Cardiac muscle cell (in vitro differentiated cells and primary cell): Measurements from ENCODE around the gene BID. TPM values are rescaled to one million over a fixed set of nuclear protein-coding genes. Genes with fewer than 3 reads are reported as not detected.

Experiments
- DNase-seq, 2 donors: peaks; one replicate each; pipeline versions ENCODE4 v3.0.0 to v3.0.0-alpha.2; 2010 to 2017; ENCODE audit warnings: low read depth in 1 of 2, low spot score in 1 of 2
- H3K27ac ChIP-seq: fragments of 200-600 bp; sonication (generic); 2 replicates; pipeline ENCODE4 v1.5.1; 2016
- H3K27me3 ChIP-seq: fragments of 200-600 bp; sonication (generic); 2 replicates; pipeline ENCODE4 v1.6.0; 2016; ENCODE audit warnings: control low read depth
- H3K36me3 ChIP-seq: fragments of 200-600 bp; sonication (generic); 2 replicates; pipeline ENCODE4 v1.5.1; 2016; ENCODE audit warnings: control low read depth
- H3K4me1 ChIP-seq: fragments of 200-600 bp; sonication (generic); 2 replicates; pipeline ENCODE4 v1.8.1; 2017; ENCODE audit warnings: low read depth, mild to moderate bottlenecking, mixed run types
- H3K4me3 ChIP-seq: fragments of 200-600 bp; sonication (generic); 2 replicates; pipeline ENCODE4 v1.5.1; 2016; ENCODE audit warnings: mild to moderate bottlenecking
- H3K9me3 ChIP-seq: fragments of 200-600 bp; sonication (generic); 2 replicates; pipeline ENCODE4 v1.5.1; 2017; ENCODE audit warnings: low read depth, mild to moderate bottlenecking, control low read depth
- CTCF ChIP-seq: IDR thresholded peaks from 2 replicates; pipeline ENCODE4 v1.5.1; 2012; ENCODE audit warnings: low read depth, mild to moderate bottlenecking, low read length
- polyA plus RNA-seq: library from polyadenylated mRNA; unstranded; fragments of >200 nt; fragmentation: Nextera tagmentation; extraction: Ambion mirVana; gene quantifications from 2 replicates; pipeline ENCODE4 v1.2.1, GENCODE V29; 2016
- total RNA-seq: library from RNA; depleted of rRNA; stranded (reverse); fragments of >200 nt; gene quantifications from 2 replicates; pipeline ENCODE4 v1.2.3, GENCODE V29; 2016

The BID gene
- total and polyA plus RNA-seq, 2 experiments from 2014 or later, result 30.8 to 57.7 TPM

- no peak for DNase-seq
- Histone ChIP-seq H3K27ac (peak overlapping the region; percentile 11), H3K27me3 (no peaks in the 10 kb centered on the region), H3K9me3 (no peaks in the 10 kb centered on the region), H3K4me3 (no peak overlapping the region), H3K4me1 (peaks cover 21% of the 10 kb centered on the region), H3K36me3 (peaks cover 4% of the 10 kb centered on the region)
- TF ChIP-seq CTCF, result no peak
Observed at GRCh38 chr22:17695986-17696385, 78.3 kb downstream of the BID start.

GRCh38 chr22:17694752-17695151, 79.5 kb downstream of the BID start:
- Histone ChIP-seq H3K4me3 (no peak overlapping the region), H3K4me1 (peaks cover 21% of the 10 kb centered on the region), H3K27ac (peak overlapping the region; percentile 9), H3K36me3 (peaks cover 7% of the 10 kb centered on the region), H3K27me3 (no peaks in the 10 kb centered on the region), H3K9me3 (no peaks in the 10 kb centered on the region)
- DNase-seq, result no peak
- TF ChIP-seq CTCF, result no peak

- Histone ChIP-seq H3K9me3 (no peaks in the 10 kb centered on the region), H3K4me1 (peaks cover 21% of the 10 kb centered on the region), H3K36me3 (peaks cover 7% of the 10 kb centered on the region), H3K4me3 (no peak overlapping the region), H3K27ac (peak overlapping the region; percentile 35), H3K27me3 (no peaks in the 10 kb centered on the region)
- no peak for TF ChIP-seq CTCF
- DNase-seq, result peak in 1 of 2 donors; percentile 52
Observed at GRCh38 chr22:17694193-17694592, 80.1 kb downstream of the BID start.

GRCh38 chr22:17692841-17693240, 81.4 kb downstream of the BID start:
- Histone ChIP-seq H3K9me3 (no peaks in the 10 kb centered on the region), H3K36me3 (peaks cover 7% of the 10 kb centered on the region), H3K27me3 (no peaks in the 10 kb centered on the region), H3K27ac (peak overlapping the region; percentile 77), H3K4me3 (no peak overlapping the region), H3K4me1 (peaks cover 21% of the 10 kb centered on the region)
- DNase-seq, result no peak
- TF ChIP-seq CTCF, result no peak

GRCh38 chr22:17684245-17684644, 90.0 kb downstream of the BID start:
- H3K27ac ChIP-seq, result no peak overlapping the region
- H3K4me1 ChIP-seq, result no peaks in the 10 kb centered on the region
- no peak for DNase-seq
- H3K4me3 ChIP-seq, result no peak overlapping the region
- H3K9me3 ChIP-seq, result no peaks in the 10 kb centered on the region
- TF ChIP-seq CTCF, result no peak
- H3K36me3 ChIP-seq, result peaks cover 6% of the 10 kb centered on the region
- no peaks in the 10 kb centered on the region for H3K27me3 ChIP-seq

Other genes starting within 250 kb of the BID start
- 0.14 and 0.60 TPM in 2 replicates for gene SLC25A18, start 211.0 kb downstream of the BID start, total RNA-seq
- 0.27 and 0.59 TPM in 2 replicates for gene SLC25A18, start 211.0 kb downstream of the BID start, polyA plus RNA-seq
- 75.2 and 111 TPM in 2 replicates for gene ATP6V1E1, start 145.7 kb downstream of the BID start, total RNA-seq
- gene ATP6V1E1, start 145.7 kb downstream of the BID start, polyA plus RNA-seq, result 113 and 116 TPM in 2 replicates
- 54.5 and 61.5 TPM in 2 replicates for gene BCL2L13, start 135.7 kb downstream of the BID start, total RNA-seq
- 35.3 and 37.5 TPM in 2 replicates for gene BCL2L13, start 135.7 kb downstream of the BID start, polyA plus RNA-seq